ENCODE results near the gene SULT1C3.

The SULT1C3 gene

GRCh38 chr2:108309903-108310302 is 70.1 kb downstream of the SULT1C3 start:
- DNase-seq, result no peak
